Astrocyte (in vitro differentiated cells and primary cell): Measurements from ENCODE around the gene HMG20A.

ENCODE experiments used
- EZH2 ChIP-seq: IDR thresholded peaks from 2 replicates; pipeline ENCODE4 v1.6.1; 2012; ENCODE audit warnings: mild to moderate bottlenecking, low read length, inconsistent platforms; ENCODE audit not compliant: insufficient read depth
- TF ChIP-seq, protein P1 (sequence below): IDR thresholded peaks from 2 replicates; pipeline ENCODE4 v1.5.1; 2011; ENCODE audit warnings: low read depth, mild to moderate bottlenecking, inconsistent platforms, low read length, moderate library complexity; ENCODE audit not compliant: insufficient read depth

DNA sequence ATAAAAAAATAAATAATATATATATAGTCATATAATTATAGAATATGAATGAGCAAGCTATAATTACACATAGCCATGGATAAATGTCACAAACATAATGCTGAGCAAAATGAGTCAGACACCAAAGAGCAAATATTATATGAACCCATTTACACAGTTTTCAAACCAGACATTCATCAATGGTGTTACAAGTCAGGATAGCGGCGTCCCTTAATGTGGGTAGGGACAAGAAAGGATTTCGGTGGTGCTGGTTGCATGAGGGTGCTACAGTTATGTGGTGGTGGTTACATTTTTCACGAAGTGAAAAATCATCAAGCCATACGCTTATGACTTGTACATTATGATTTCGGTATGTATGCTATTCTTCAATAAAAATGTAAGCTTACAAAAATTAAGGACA, 100.5 kb downstream of the HMG20A start:
- TF ChIP-seq, protein P1, sequence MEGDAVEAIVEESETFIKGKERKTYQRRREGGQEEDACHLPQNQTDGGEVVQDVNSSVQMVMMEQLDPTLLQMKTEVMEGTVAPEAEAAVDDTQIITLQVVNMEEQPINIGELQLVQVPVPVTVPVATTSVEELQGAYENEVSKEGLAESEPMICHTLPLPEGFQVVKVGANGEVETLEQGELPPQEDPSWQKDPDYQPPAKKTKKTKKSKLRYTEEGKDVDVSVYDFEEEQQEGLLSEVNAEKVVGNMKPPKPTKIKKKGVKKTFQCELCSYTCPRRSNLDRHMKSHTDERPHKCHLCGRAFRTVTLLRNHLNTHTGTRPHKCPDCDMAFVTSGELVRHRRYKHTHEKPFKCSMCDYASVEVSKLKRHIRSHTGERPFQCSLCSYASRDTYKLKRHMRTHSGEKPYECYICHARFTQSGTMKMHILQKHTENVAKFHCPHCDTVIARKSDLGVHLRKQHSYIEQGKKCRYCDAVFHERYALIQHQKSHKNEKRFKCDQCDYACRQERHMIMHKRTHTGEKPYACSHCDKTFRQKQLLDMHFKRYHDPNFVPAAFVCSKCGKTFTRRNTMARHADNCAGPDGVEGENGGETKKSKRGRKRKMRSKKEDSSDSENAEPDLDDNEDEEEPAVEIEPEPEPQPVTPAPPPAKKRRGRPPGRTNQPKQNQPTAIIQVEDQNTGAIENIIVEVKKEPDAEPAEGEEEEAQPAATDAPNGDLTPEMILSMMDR, result no peak
- no peak for TF ChIP-seq EZH2
